GM21723 (cell line): ENCODE data around the gene ATXN2.
"Not testable (repeated sequence)": the region's sequence is repeated elsewhere in the genome, so short reads cannot be mapped to it uniquely, and the experiment has no call there.

Source experiments
- ATAC-seq: cut with Tn5 transposase; IDR thresholded peaks from one replicate; pipeline ENCODE4 v1.9.1; 2021; ENCODE audit warnings: mild to moderate bottlenecking, moderate library complexity; ENCODE audit not compliant: unreplicated experiment

The ATXN2 gene

DNA sequence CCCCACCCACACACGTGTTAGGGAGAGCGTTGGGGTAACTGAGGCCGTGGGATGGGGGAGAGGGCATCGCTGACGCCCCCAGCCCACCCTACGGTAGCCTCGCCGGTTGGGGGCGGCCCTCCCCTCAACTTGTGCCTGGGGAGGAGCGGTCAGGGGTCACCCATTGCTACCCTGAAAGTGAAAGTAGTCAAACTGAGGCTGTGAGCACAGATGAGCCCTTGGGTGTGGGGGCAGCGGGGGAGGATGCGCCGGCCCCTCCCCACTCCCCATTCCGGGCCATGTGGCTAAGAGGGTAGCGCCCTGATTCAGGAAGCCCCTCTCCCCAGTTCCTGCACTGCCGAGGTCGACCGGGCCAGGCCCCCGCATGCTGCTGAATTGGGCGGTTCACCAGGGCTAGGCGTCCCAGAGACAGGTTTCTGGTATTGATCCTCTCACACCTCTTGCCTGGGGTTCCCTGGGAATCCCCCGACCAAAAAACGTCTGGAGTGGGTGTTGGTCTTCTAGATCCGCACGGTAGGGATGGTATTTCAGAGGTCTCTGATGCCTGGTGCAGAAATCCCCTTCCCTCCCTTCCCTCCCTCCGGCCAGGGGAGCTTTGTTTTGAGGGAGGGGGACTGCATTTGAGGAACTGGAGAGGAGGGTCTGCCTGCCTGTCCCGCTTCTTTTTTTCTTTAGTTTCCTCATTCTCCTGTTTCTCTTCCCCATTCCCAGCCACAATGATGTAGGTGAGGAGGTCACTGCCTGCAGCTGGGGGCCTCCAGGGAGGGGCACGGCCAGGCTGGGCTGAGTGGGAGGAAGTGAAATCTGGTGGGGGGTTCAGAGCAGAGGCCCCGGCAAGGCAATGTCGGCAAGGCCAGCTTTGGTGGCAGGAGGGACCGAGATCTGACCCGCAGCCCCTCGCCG is 192.4 kb downstream of the ATXN2 start:
- no peak for ATAC-seq

DNA sequence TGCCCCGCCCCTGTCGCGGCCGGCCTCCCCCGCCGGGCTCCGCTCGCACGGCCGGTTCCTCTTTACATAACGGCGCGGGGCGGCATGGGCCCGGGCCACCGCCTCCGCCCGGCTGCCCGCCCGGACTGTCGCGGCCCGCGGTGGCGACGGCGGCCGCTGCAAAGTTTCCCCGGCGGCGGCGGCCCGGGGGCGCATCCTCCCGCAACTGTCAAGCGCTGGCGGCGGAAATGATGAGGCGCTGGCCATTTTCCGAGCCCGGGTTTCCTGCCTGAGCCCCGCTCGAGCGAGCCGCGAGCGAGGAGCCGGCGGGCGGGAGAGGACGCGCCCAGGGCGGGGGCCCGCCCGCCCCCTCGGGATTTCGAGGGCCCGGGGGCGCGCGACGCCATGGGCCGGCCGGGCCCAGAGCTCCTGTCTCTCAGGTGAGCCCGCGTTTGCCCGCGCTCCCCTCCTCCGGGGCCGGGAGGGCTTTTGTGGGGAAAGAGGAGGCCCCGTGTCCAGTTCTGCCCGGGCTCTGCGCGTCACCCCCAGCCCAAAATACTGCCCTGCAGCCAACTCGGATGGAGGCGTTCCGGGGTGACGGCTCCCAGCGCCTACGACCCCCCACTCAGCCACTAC is 193.1 kb downstream of the ATXN2 start, which contains the start of gene SH2B3:
Gene SH2B3 (plus strand): TSS at position 65 of the 615 bp plus-strand sequence. CDS start 12,223 bp downstream, outside the sequence.
- peak; percentile 4 for ATAC-seq

DNA sequence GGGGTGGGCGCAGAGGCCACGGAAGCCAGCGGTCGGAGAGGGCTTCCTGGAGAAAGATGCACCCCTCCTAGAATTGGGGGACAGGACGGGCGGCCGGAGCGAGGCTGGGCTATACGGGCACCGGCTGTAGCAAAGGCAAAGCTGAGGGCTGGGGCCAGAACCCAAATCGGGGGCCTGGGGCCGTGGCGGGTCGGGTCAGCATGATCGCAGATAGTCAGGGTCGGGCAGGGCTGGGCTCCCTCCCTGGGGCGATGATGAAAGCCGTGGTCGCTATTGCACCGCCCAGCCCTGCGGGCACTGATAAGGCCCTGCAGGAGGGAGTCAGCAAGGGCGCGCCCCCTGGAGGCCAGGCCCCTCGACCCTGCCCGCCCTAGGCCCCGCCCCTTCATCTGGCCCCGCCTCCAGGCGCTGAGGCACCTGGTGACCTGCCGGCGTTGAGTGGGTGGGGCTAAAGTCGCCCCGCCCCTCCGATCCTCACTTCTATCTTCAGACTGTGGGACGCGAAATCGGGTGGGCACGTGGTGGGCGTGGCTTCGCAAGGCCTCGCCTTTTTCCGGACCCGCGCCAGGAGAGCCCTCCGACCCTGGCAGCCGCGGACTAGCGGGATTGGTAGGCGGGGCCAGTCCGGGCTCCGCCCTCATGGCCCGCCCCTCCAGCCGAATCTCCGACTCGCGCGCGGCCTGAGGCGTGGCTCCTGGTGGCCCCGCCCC is 193.8 kb downstream of the ATXN2 start:
- ATAC-seq: peak; percentile 42

DNA sequence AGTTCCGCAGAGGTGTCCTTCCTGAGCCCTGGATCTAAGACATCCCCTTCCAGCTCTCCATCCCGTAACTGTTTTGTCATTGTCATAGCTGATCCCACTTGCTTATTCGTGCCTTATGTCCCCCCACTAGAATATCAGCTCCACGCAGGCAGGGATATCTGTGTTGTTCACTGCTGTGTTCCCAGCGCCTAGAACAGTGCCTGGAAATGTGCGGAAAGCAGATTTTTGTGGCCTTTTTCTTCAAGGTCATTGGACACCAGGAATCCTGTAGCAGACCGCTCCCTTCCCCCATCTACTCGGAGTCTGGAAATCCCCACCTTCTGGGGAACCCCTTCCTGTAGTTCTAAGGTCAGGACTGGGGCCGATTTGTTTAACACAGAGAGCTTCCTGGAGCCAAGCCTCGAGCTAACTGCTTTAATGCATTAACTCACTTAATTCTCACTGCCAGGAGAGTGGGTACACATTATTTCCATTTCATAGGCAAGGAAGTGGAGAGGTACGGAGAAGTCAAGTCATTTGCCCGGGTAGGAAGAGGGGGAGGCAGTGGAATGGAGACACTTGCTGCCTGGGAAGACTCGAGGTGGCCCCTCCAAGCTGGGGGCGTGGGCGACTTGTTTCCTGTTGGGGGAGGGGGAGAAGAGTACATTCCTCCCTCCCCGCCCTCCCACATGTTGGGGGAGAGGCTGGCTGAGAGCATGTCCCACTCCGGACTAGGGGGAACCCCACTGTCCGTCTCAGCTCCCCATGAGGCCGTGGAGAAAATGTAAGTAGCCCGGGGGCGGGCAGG is 194.6 kb downstream of the ATXN2 start:
- ATAC-seq: peak; percentile 14

DNA sequence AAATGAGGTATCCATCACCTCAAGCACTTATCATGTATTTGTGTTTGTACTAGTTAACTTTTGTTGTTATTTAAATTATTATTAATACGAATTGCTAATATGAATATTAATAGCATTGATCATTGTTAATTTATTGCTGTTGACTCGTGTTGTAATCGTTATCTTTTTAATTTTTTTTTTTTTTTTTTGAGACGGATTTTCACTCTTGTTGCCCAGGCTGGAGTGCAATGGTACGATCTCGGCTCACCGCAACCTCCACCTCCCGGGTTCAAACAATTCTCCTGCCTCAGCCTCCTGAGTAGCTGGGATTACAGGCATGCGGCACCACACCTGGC is 196.7 kb downstream of the ATXN2 start:
- not testable (repeated sequence) for ATAC-seq
